ENCODE data around the gene RNF31.

Gene RNF31

GRCh38 chr14:24181371-24182077 is 34.2 kb downstream of the RNF31 start:
- Histone ChIP-seq H3K4me1 (ENCODE audit: insufficient read depth, low read length) (peaks cover 11% of the 10 kb centered on the region), H3K27me3 (ENCODE audit: control insufficient read depth in 1 of 2, insufficient read depth in 2 of 2, low read length in 2 of 2) (no peaks in the 10 kb centered on the region), H3K4me3 (ENCODE audit: low read depth in 1 of 2, low read length in 2 of 2) (no peak overlapping the region), H3K27ac (ENCODE audit: low read depth, low read length) (no peak overlapping the region), H3K36me3 (ENCODE audit: insufficient read depth, low read length) (peaks cover 81% of the 10 kb centered on the region), H3K9me3 (ENCODE audit: low read length) (no peaks in the 10 kb centered on the region), H3K9ac (ENCODE audit: low read length) (no peak overlapping the region)

GRCh38 chr14:24182110-24182882 is 35.0 kb downstream of the RNF31 start:
- H3K4me1 ChIP-seq (ENCODE audit: insufficient read depth, low read length), result peaks cover 16% of the 10 kb centered on the region
- no peaks in the 10 kb centered on the region for H3K27me3 ChIP-seq (ENCODE audit: control insufficient read depth in 1 of 2, insufficient read depth in 2 of 2, low read length in 2 of 2)
- H3K27ac ChIP-seq (ENCODE audit: low read depth, low read length), result no peak overlapping the region
- no peaks in the 10 kb centered on the region for H3K9me3 ChIP-seq (ENCODE audit: low read length)
- H3K4me3 ChIP-seq (ENCODE audit: low read depth in 1 of 2, low read length in 2 of 2), result no peak overlapping the region
- peaks cover 79% of the 10 kb centered on the region for H3K36me3 ChIP-seq (ENCODE audit: insufficient read depth, low read length)
- no peak overlapping the region for H3K9ac ChIP-seq (ENCODE audit: low read length)

GRCh38 chr14:24183014-24183481 is 35.8 kb downstream of the RNF31 start:
- H3K4me3 ChIP-seq (ENCODE audit: low read depth in 1 of 2, low read length in 2 of 2), result no peak overlapping the region
- H3K9ac ChIP-seq (ENCODE audit: low read length), result no peak overlapping the region
- no peak overlapping the region for H3K27ac ChIP-seq (ENCODE audit: low read depth, low read length)
- H3K27me3 ChIP-seq (ENCODE audit: control insufficient read depth in 1 of 2, insufficient read depth in 2 of 2, low read length in 2 of 2), result no peaks in the 10 kb centered on the region
- peaks cover 73% of the 10 kb centered on the region for H3K36me3 ChIP-seq (ENCODE audit: insufficient read depth, low read length)
- no peaks in the 10 kb centered on the region for H3K9me3 ChIP-seq (ENCODE audit: low read length)
- peaks cover 23% of the 10 kb centered on the region for H3K4me1 ChIP-seq (ENCODE audit: insufficient read depth, low read length)

- H3K27ac ChIP-seq (ENCODE audit: low read depth, low read length), result no peak overlapping the region
- peaks cover 23% of the 10 kb centered on the region for H3K4me1 ChIP-seq (ENCODE audit: insufficient read depth, low read length)
- H3K9ac ChIP-seq (ENCODE audit: low read length), result no peak overlapping the region
- H3K36me3 ChIP-seq (ENCODE audit: insufficient read depth, low read length), result peaks cover 62% of the 10 kb centered on the region
- no peak overlapping the region for H3K4me3 ChIP-seq (ENCODE audit: low read depth in 1 of 2, low read length in 2 of 2)
- no peaks in the 10 kb centered on the region for H3K27me3 ChIP-seq (ENCODE audit: control insufficient read depth in 1 of 2, insufficient read depth in 2 of 2, low read length in 2 of 2)
- no peaks in the 10 kb centered on the region for H3K9me3 ChIP-seq (ENCODE audit: low read length)
Observed at GRCh38 chr14:24184104-24184970, 37.0 kb downstream of the RNF31 start.

GRCh38 chr14:24185026-24185425 is 37.7 kb downstream of the RNF31 start:
- H3K9ac ChIP-seq (ENCODE audit: low read length), result no peak overlapping the region
- H3K4me3 ChIP-seq (ENCODE audit: low read depth in 1 of 2, low read length in 2 of 2), result no peak overlapping the region
- H3K27ac ChIP-seq (ENCODE audit: low read depth, low read length), result no peak overlapping the region
- H3K4me1 ChIP-seq (ENCODE audit: insufficient read depth, low read length), result peaks cover 21% of the 10 kb centered on the region
- H3K27me3 ChIP-seq (ENCODE audit: control insufficient read depth in 1 of 2, insufficient read depth in 2 of 2, low read length in 2 of 2), result no peaks in the 10 kb centered on the region
- H3K36me3 ChIP-seq (ENCODE audit: insufficient read depth, low read length), result peaks cover 58% of the 10 kb centered on the region
- H3K9me3 ChIP-seq (ENCODE audit: low read length), result no peaks in the 10 kb centered on the region

- peaks cover 14% of the 10 kb centered on the region for H3K4me1 ChIP-seq (ENCODE audit: insufficient read depth, low read length)
- H3K27ac ChIP-seq (ENCODE audit: low read depth, low read length), result no peak overlapping the region
- no peaks in the 10 kb centered on the region for H3K9me3 ChIP-seq (ENCODE audit: low read length)
- H3K4me3 ChIP-seq (ENCODE audit: low read depth in 1 of 2, low read length in 2 of 2), result no peak overlapping the region
- H3K27me3 ChIP-seq (ENCODE audit: control insufficient read depth in 1 of 2, insufficient read depth in 2 of 2, low read length in 2 of 2), result no peaks in the 10 kb centered on the region
- no peak overlapping the region for H3K9ac ChIP-seq (ENCODE audit: low read length)
- H3K36me3 ChIP-seq (ENCODE audit: insufficient read depth, low read length), result peaks cover 58% of the 10 kb centered on the region
Observed at GRCh38 chr14:24185741-24186140, 38.4 kb downstream of the RNF31 start.

- H3K4me3 ChIP-seq (ENCODE audit: low read depth in 1 of 2, low read length in 2 of 2), result peak overlapping the region in 1 of 2 donors; percentile 47
- H3K27me3 ChIP-seq (ENCODE audit: control insufficient read depth in 1 of 2, insufficient read depth in 2 of 2, low read length in 2 of 2), result no peaks in the 10 kb centered on the region
- H3K9me3 ChIP-seq (ENCODE audit: low read length), result no peaks in the 10 kb centered on the region
- peaks cover 51% of the 10 kb centered on the region for H3K36me3 ChIP-seq (ENCODE audit: insufficient read depth, low read length)
- H3K4me1 ChIP-seq (ENCODE audit: insufficient read depth, low read length), result peaks cover 12% of the 10 kb centered on the region
- H3K27ac ChIP-seq (ENCODE audit: low read depth, low read length), result no peak overlapping the region
- H3K9ac ChIP-seq (ENCODE audit: low read length), result no peak overlapping the region
Observed at GRCh38 chr14:24186831-24187538, 39.7 kb downstream of the RNF31 start.

GRCh38 chr14:24187539-24187915 is 40.2 kb downstream of the RNF31 start:
- H3K36me3 ChIP-seq (ENCODE audit: insufficient read depth, low read length), result peaks cover 51% of the 10 kb centered on the region
- peaks cover 12% of the 10 kb centered on the region for H3K4me1 ChIP-seq (ENCODE audit: insufficient read depth, low read length)
- H3K9ac ChIP-seq (ENCODE audit: low read length), result peak overlapping the region; percentile 37
- no peaks in the 10 kb centered on the region for H3K9me3 ChIP-seq (ENCODE audit: low read length)
- no peaks in the 10 kb centered on the region for H3K27me3 ChIP-seq (ENCODE audit: control insufficient read depth in 1 of 2, insufficient read depth in 2 of 2, low read length in 2 of 2)
- no peak overlapping the region for H3K27ac ChIP-seq (ENCODE audit: low read depth, low read length)
- H3K4me3 ChIP-seq (ENCODE audit: low read depth in 1 of 2, low read length in 2 of 2), result peak overlapping the region in 1 of 2 donors; percentile 47

- H3K27me3 ChIP-seq (ENCODE audit: control insufficient read depth in 1 of 2, insufficient read depth in 2 of 2, low read length in 2 of 2), result no peaks in the 10 kb centered on the region
- peaks cover 50% of the 10 kb centered on the region for H3K36me3 ChIP-seq (ENCODE audit: insufficient read depth, low read length)
- peaks cover 12% of the 10 kb centered on the region for H3K4me1 ChIP-seq (ENCODE audit: insufficient read depth, low read length)
- no peaks in the 10 kb centered on the region for H3K9me3 ChIP-seq (ENCODE audit: low read length)
- peak within 1 kb of the TSS; percentile 74 for H3K27ac ChIP-seq (ENCODE audit: low read depth, low read length)
- H3K9ac ChIP-seq (ENCODE audit: low read length), result peak within 1 kb of the TSS; percentile 37
- H3K4me3 ChIP-seq (ENCODE audit: low read depth in 1 of 2, low read length in 2 of 2), result peak within 1 kb of the TSS; percentile 47 to 55
Observed at GRCh38 chr14:24188251-24189058, 41.2 kb downstream of the RNF31 start, which contains the start of gene IPO4. Gene IPO4 (minus strand): TSS chr14:24188816. CDS start chr14:24188787, 29 bp downstream.

GRCh38 chr14:24189059-24189375 is 41.7 kb downstream of the RNF31 start:
- no peak overlapping the region for H3K9ac ChIP-seq (ENCODE audit: low read length)
- no peak overlapping the region for H3K4me3 ChIP-seq (ENCODE audit: low read depth in 1 of 2, low read length in 2 of 2)
- peak overlapping the region; percentile 4 for H3K27ac ChIP-seq (ENCODE audit: low read depth, low read length)
- H3K36me3 ChIP-seq (ENCODE audit: insufficient read depth, low read length), result peaks cover 46% of the 10 kb centered on the region
- peaks cover 13% of the 10 kb centered on the region for H3K4me1 ChIP-seq (ENCODE audit: insufficient read depth, low read length)
- H3K9me3 ChIP-seq (ENCODE audit: low read length), result no peaks in the 10 kb centered on the region
- H3K27me3 ChIP-seq (ENCODE audit: control insufficient read depth in 1 of 2, insufficient read depth in 2 of 2, low read length in 2 of 2), result no peaks in the 10 kb centered on the region

Data from muscle layer of colon (tissue), 2 donors.